Endothelial cell of umbilical vein (primary cell): ENCODE results near the gene UGT1A7. TPM values are rescaled to one million over a fixed set of nuclear protein-coding genes. Genes with fewer than 3 reads are reported as not detected.

Source experiments
- BruUV-seq: library from RNA; stranded (reverse); fragments of 400-500 nt; replicated peaks from 2 replicates; lab custom pipeline; 2021; lab: Mats Ljungman, UMichigan
- CTCF ChIA-PET: fragments of 300-600, 350-600 bp; sonication (Branson Sonifier 250); formaldehyde crosslinking; loops from one replicate; lab custom pipeline; 2021; ENCODE audit warnings: antibody characterized with exemption, inconsistent platforms; lab: Charles Lee
- POLR2A ChIA-PET: fragments of 300-600, 350-600 bp; sonication (Branson Sonifier 250); formaldehyde crosslinking; loops from one replicate; lab custom pipeline; 2021; ENCODE audit warnings: antibody characterized with exemption, inconsistent platforms; lab: Charles Lee
- DNase-seq: peaks from one replicate; pipeline ENCODE4 v3.0.0-alpha.2; 2011; ENCODE audit warnings: low read depth, low spot score
- FAIRE-seq: peaks from 2 replicates; lab custom pipeline; 2011; peaks lifted over from hg19 to GRCh38; lab: Jason Lieb, UNC
- H2AFZ ChIP-seq: 2 replicates; pipeline ENCODE4 v1.6.0; 2012; ENCODE audit warnings: low read depth, low read length, control low read depth, inconsistent platforms
- H3K27ac ChIP-seq: 2 replicates; pipeline ENCODE4 v1.5.1; 2011; ENCODE audit warnings: low read depth, mild to moderate bottlenecking, control low read depth, low read length, moderate library complexity; ENCODE audit not compliant: insufficient read depth
- H3K27me3 ChIP-seq, 2 experiments: 2 replicates each; pipeline versions ENCODE4 v1.6.0 to v1.6.1; 2011; ENCODE audit warnings: low read length in 2 of 2, mixed read lengths in 1 of 2; ENCODE audit not compliant: control insufficient read depth in 2 of 2, insufficient read depth in 2 of 2
- H3K36me3 ChIP-seq, 2 experiments: 2 replicates in 1 of 2; 3 replicates in 1 of 2; pipeline ENCODE4 v1.5.1; 2011; ENCODE audit warnings: low read length in 2 of 2, mild to moderate bottlenecking in 1 of 2, moderate library complexity in 1 of 2; ENCODE audit not compliant: control insufficient read depth in 2 of 2, insufficient read depth in 2 of 2; ENCODE audit errors: extremely low read depth in 1 of 2
- H3K4me1 ChIP-seq: 3 replicates; pipeline ENCODE4 v1.5.1; 2011; ENCODE audit warnings: mild to moderate bottlenecking, low read length; ENCODE audit not compliant: control insufficient read depth, insufficient read depth; ENCODE audit errors: extremely low read depth
- H3K4me2 ChIP-seq: 2 replicates; pipeline ENCODE4 v1.6.1; 2011; ENCODE audit warnings: low read length, control low read depth, mixed read lengths; ENCODE audit not compliant: insufficient read depth
- H3K4me3 ChIP-seq, 3 experiments: fragments of 200-600 bp in 1 of 3; sonication (generic), shearing (Covaris generic) in 1 of 3; replicated peaks in 1 of 3; 2 replicates each; pipeline ENCODE4 v1.5.1; 2011 to 2016; ENCODE audit warnings: control low read depth in 3 of 3, low read length in 3 of 3, mild to moderate bottlenecking in 2 of 3, inconsistent platforms in 1 of 3, low read depth in 1 of 3, moderate library complexity in 1 of 3; ENCODE audit not compliant: insufficient read depth in 1 of 3
- H3K79me2 ChIP-seq: 2 replicates; pipeline ENCODE4 v1.6.0; 2012; ENCODE audit warnings: low read length, inconsistent platforms; ENCODE audit not compliant: control insufficient read depth, insufficient read depth
- H3K9ac ChIP-seq: replicated peaks from 2 replicates; pipeline ENCODE3; 2011; ENCODE audit warnings: low read length, control low read depth; ENCODE audit not compliant: insufficient read depth; ENCODE audit errors: extremely low read depth
- H3K9me1 ChIP-seq: replicated peaks from 3 replicates; pipeline ENCODE4 v1.6.0; 2011; ENCODE audit warnings: mild to moderate bottlenecking, low read length; ENCODE audit not compliant: control insufficient read depth, insufficient read depth; ENCODE audit errors: extremely low read depth
- H3K9me3 ChIP-seq: replicated peaks from 2 replicates; pipeline ENCODE4 v1.5.1; 2012; ENCODE audit warnings: low read length, inconsistent platforms; ENCODE audit not compliant: control insufficient read depth, insufficient read depth
- H4K20me1 ChIP-seq: replicated peaks from 2 replicates; pipeline ENCODE3; 2011; ENCODE audit warnings: mild to moderate bottlenecking, low read length; ENCODE audit not compliant: control insufficient read depth, insufficient read depth; ENCODE audit errors: extremely low read depth
- CTCF ChIP-seq, 2 donors: IDR thresholded peaks; 1 replicate in 1 of 2; 2 replicates in 1 of 2; pipeline ENCODE4 v1.5.1; 2011; ENCODE audit warnings: low read length in 2 of 2, mild to moderate bottlenecking in 2 of 2, moderate library complexity in 2 of 2, control low read depth in 1 of 2, inconsistent platforms in 1 of 2, low read depth in 1 of 2; ENCODE audit not compliant: insufficient read depth in 1 of 2; ENCODE audit errors: extremely low read depth in 1 of 2
- dilution Hi-C: fragments of 300-500 bp; cut with MboI; formaldehyde crosslinking; loops from one replicate; pipeline ENCODE4 v1.15.0; 2019; ENCODE audit warnings: low sequenced_read_pairs; ENCODE audit not compliant: extremely low pct_ligation_motif_present
- intact Hi-C: fragments of 100-400 bp; cut with micrococcal nuclease; formaldehyde crosslinking; loops from one replicate; pipeline ENCODE4 v1.10.0; 2022
- polyA plus RNA-seq, 4 experiments: library from polyadenylated mRNA; depleted of rRNA in 3 of 4; stranded (reverse) in 3 of 4; unstranded in 1 of 4; fragments of >200 nt; gene quantifications; 2 replicates each; pipeline versions ENCODE4 v1.2.1 to v1.2.3, GENCODE V29; 2011 to 2012; ENCODE audit warnings: missing spikeins in 1 of 4
- total RNA-seq: library from RNA; stranded (reverse); gene quantifications from 2 replicates; pipeline ENCODE4 v1.2.3, GENCODE V29; 2021

UGT1A7 gene
- total and polyA plus RNA-seq, 2 donors (not counting 3 experiments of a cell fraction or from before 2014, with no cell fraction given), result not detected

- no peaks in the 10 kb centered on the region for H3K4me1 ChIP-seq
- H4K20me1 ChIP-seq, result no peaks in the 10 kb centered on the region
- H2AFZ ChIP-seq, result no peak overlapping the region
- DNase-seq, result no peak
- ChIA-PET CTCF (no interaction called here), POLR2A (no interaction called here)
- dilution Hi-C loops, result no loop called here
- no peak for TF ChIP-seq CTCF (IDR thresholded peaks at IDR 0.05; ENCODE audit: extremely low read depth in 1 of 2, insufficient read depth in 1 of 2, low read depth in 1 of 2, low read length in 2 of 2)
- no peaks in the 10 kb centered on the region for H3K79me2 ChIP-seq
- H3K9ac ChIP-seq, result no peak overlapping the region
- H3K27me3 ChIP-seq, result no peaks in the 10 kb centered on the region
- no peak overlapping the region for H3K27ac ChIP-seq
- FAIRE-seq, result no peak
- H3K4me2 ChIP-seq, result no peak overlapping the region
- BruUV-seq, result no TSS peak
- H3K9me1 ChIP-seq, result no peaks in the 10 kb centered on the region
- no peak overlapping the region for H3K4me3 ChIP-seq
- no peaks in the 10 kb centered on the region for H3K9me3 ChIP-seq
- intact Hi-C loops, result no loop called here
- H3K36me3 ChIP-seq, result no peaks in the 10 kb centered on the region
Observed at GRCh38 chr2:233822101-233822771, 140.5 kb downstream of the UGT1A7 start.

Other genes with a start within 250 kb of the UGT1A7 start
- 32.5 and 36.5 TPM in 2 replicates for gene USP40, start 115.1 kb upstream of the UGT1A7 start, total RNA-seq
- gene USP40, start 115.1 kb upstream of the UGT1A7 start, polyA plus RNA-seq, result 32.2 and 36.1 TPM in 2 replicates
- gene UGT1A8, start 64.3 kb upstream of the UGT1A7 start, total RNA-seq, result not detected in 2 replicates
- gene UGT1A8, start 64.3 kb upstream of the UGT1A7 start, polyA plus RNA-seq, result not detected in 2 replicates
- gene UGT1A10, start 45.5 kb upstream of the UGT1A7 start, total RNA-seq, result not detected in 2 replicates
- gene UGT1A10, start 45.5 kb upstream of the UGT1A7 start, polyA plus RNA-seq, result not detected in 2 replicates
- gene UGT1A9, start 10.0 kb upstream of the UGT1A7 start, total RNA-seq, result not detected in 2 replicates
- not detected in 2 replicates for gene UGT1A9, start 10.0 kb upstream of the UGT1A7 start, polyA plus RNA-seq
- not detected in 2 replicates for gene UGT1A6, start 11.0 kb downstream of the UGT1A7 start, total RNA-seq
- not detected in 2 replicates for gene UGT1A6, start 11.0 kb downstream of the UGT1A7 start, polyA plus RNA-seq
- not detected in 2 replicates for gene UGT1A5, start 31.0 kb downstream of the UGT1A7 start, total RNA-seq
- not detected in 2 replicates for gene UGT1A5, start 31.0 kb downstream of the UGT1A7 start, polyA plus RNA-seq
- gene UGT1A4, start 36.8 kb downstream of the UGT1A7 start, total RNA-seq, result not detected in 2 replicates
- not detected in 2 replicates for gene UGT1A4, start 36.8 kb downstream of the UGT1A7 start, polyA plus RNA-seq
- gene UGT1A3, start 47.1 kb downstream of the UGT1A7 start, total RNA-seq, result not detected in 2 replicates
- not detected in 2 replicates for gene UGT1A3, start 47.1 kb downstream of the UGT1A7 start, polyA plus RNA-seq
- gene UGT1A1, start 78.4 kb downstream of the UGT1A7 start, total RNA-seq, result not detected in 2 replicates
- gene UGT1A1, start 78.4 kb downstream of the UGT1A7 start, polyA plus RNA-seq, result not detected in 2 replicates
- not detected in 2 replicates for gene MROH2A, start 96.4 kb downstream of the UGT1A7 start, total RNA-seq
- not detected in 2 replicates for gene MROH2A, start 96.4 kb downstream of the UGT1A7 start, polyA plus RNA-seq
- gene HJURP, start 172.6 kb downstream of the UGT1A7 start, total RNA-seq, result 42.4 and 60.9 TPM in 2 replicates
- 34.4 and 38.5 TPM in 2 replicates for gene HJURP, start 172.6 kb downstream of the UGT1A7 start, polyA plus RNA-seq
- not detected in 2 replicates for gene TRPM8, start 235.5 kb downstream of the UGT1A7 start, total RNA-seq
- not detected in 2 replicates for gene TRPM8, start 235.5 kb downstream of the UGT1A7 start, polyA plus RNA-seq